NCI-H146 treated with DMSO at 0.1 percent for 48 hours (cell line): Measurements from ENCODE around the gene AKAP13.

Source experiments
- DNase-seq: peaks from one replicate; lab custom pipeline; 2025; ENCODE audit not compliant: unreplicated experiment; lab: John Stamatoyannopoulos, UW

Gene AKAP13

DNA sequence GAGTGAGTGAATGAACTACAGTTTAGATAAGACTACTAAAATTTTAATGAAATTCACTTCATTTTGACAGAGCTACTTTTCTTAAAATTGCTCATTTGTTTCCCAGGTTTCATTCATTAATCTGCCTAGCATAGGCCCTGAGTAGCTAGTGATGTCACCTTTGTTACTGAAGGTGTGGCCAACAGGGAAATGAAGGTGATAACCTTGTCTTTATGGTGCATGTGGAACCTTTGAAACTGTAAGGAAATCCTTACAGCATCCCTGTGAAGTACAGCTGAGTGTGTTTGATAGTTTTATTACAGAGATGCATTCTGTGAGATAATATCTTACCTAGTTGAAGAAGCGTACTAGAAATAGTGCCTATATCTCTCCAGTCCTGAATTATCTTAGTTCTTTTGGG lies 112.9 kb downstream of the AKAP13 start:
- DNase-seq = no peak

DNA sequence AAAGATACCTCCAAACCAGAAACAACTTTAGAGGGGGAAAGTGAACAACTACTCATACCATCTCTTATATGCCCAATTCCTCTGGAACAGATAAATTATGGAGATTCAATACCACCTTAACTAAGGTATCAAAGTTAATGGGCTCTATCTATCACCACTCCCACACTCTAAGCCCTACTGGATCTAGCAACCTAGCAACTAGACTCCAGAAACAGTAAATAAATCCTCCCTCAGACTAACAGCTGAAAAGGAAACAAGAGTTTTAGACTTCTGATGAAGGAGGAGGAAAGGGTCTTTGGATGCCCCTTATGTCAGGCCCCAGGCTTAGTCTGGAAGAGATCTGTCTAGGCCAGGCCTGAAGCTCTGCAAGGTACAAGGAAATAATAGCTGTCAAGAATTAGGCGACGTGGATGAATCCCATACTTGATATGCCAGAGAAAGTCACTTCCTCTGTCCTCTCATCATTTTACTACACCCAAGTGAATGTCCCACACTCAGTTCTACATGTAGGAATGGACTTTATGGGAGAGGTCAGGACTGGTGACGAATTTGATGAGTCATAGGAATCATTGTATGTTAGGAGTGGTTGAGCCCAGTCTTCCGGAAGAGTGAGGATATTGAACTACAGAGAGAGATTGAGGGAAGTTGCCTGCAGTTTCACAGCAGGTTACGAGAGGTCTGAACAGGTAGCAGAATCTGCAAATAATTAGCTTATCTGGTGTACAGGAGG lies 113.8 kb downstream of the AKAP13 start:
- DNase-seq = no peak

DNA sequence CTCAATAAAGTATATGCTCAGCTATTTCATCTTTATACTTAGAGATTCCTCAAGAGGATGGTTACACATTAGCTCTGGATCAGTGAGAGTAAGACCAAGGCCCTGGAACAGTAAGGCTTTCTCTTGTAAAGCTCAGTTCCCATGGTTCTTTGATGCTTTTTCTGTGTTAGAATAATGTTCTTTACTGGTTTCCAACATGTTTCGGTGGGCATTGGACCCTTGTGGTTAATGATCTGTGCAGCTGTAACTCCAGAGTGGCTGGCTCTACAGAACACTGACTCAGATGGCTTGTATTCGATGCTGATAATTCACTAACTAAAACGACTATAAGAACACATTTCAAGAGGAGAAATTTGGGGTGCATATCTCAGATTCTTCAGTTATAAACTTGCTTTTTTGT lies 114.7 kb downstream of the AKAP13 start:
- no peak for DNase-seq

DNA sequence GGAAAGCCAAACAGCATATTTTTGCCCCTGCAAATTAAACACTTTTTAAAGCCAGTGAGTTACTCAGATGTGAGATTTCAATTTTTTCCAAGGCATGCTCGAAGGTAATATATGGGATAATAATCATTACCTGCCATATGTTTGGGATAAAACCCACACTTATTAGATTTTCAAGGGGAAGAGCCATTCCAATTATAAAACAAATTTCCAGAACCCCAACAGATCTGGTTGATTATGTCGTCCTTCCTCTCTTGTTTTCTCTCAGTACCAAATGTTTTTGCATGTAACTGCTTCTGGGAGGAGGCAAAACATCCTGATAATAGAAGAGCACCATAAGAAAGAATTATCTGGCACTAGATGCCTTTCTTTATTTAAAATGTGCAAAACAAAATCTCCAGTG lies 115.1 kb downstream of the AKAP13 start:
- DNase-seq = no peak

DNA sequence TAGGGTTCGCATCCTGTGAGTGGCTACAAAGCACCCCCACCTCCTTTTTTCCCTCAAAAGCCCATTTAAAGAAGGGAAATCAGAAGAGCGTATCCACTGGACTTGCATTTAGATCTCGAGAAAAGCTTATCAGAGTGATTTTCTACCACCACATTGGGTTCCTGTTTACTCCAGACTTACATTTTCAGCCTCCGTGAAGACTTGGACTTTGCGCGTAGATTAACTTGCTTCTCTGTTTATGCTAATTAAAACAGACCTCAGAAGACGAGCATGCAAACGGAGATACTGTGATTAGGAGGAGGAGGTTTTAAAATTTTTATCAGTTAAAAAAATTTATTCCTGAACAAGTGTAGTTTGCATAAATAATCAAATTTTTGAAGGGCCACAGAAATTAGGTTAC lies 115.7 kb downstream of the AKAP13 start:
- DNase-seq = no peak

DNA sequence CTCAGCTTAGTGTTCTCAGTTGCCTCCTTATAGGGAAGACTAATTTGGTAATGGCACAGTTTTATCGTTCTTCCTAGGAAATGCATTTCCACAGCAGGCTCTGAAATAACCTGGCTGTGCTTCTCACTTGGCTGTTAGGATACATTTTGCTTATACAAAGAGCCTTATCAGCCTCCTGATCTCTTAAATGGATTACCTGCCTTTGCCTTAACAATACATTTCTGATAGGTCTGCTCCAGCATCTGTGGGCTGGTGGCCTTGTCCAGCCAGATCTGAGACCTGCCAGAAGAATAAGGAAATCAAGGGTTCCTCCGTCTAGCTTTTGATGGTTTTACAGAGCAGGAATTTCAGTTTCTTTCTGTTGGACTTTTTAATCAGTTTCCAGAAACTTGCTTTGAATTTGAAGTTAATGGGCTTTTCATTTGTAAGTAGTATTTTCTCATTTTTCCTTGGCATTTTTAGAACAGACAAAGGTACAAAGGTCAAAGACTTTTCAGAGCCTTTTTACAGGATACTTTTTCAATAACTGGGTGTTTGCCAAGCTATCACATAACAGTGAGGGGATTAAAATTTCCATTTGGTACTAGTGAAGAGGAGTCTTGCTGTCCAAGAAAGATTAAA lies 116.3 kb downstream of the AKAP13 start:
- peak; percentile 42 for DNase-seq

DNA sequence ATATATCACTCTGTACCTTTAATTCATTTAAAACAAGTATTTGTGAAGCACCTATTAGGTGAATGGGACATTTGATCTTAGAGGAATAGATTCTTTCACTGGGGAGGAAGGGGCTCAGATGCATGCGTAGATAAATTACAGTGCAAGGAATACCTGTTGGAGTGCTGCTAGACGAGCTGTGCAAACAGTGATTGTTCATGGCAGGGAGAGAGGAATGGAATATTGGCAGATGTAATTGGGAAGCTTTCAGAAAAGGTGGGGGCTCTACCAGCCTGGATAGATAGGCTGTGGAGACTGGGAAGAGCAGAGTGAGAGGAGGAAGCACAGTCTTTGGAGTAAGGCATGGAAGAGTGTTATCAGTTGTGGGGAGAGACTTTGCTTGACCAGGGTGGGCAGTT lies 116.8 kb downstream of the AKAP13 start:
- DNase-seq = peak; percentile 79

DNA sequence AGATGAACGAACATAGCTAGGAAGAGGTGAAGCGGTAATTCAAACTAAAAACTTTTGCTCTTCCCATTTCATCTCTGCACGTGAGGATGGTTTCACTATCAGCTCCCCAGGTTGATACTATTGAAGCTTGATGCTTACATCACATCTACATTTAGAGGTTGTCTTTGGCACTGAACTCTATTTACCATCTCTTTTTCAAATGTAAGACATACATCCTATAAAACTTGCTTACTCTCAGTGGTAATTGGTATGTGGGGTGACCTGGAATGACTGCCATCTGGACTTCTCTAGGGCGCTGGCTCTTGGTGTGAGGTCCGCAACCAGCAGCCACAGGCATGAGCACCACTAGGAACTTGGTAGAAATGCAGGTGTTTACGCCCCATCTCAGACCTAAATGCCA lies 118.1 kb downstream of the AKAP13 start:
- DNase-seq = no peak

DNA sequence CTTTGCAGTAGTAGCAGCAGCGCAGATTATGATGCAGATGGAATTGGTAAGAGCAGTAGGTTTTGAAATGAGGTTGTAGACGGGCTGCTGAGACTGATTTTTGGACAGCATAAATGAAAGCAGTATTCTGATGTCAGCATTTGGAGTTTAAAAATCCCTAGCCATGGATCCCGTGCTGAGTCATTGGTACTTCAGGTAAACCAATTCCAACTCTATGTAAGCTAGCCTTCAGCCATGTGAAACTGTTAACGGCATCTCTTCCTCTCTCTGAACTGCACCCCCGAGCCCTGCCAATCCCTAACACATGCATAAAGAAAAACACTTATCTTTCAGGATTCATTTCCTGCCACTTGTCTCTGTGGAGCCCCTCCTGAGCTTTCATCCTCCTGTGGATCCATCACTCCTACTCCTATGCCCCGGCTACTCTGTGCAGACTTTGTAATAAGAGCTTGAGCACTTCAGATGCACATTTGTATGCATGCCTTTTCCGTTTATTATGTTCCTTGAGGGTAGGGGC lies 119.0 kb downstream of the AKAP13 start:
- DNase-seq = no peak

DNA sequence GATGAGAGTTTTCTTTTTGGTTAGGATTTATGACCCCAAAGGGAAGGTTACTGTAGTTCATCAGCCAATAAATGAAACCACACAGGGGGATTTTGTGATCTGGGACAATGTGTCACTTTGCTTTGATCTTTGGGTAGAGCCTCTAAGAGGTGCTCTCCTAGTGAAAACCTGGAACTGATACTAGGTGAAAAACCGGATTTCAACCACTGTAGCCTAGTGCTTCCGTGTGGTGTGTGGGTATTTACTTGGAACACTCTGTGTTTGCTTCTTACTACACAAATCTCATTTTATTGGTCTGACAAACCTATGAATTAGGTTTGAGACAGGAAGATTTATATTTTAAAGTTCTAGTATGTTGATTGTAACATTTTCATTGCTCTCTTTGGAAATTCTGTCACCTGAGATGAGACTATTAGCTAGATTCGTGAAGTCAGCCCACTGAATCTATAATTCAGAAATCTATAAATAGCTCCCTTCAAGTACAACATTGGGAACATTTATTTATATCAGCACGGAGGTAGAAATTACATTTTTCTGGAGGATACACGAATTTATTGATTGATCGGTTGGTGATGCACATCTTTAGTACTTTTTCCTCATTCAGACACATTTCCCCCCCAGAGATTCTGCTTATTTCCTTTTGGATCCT lies 119.8 kb downstream of the AKAP13 start:
- DNase-seq = no peak

DNA sequence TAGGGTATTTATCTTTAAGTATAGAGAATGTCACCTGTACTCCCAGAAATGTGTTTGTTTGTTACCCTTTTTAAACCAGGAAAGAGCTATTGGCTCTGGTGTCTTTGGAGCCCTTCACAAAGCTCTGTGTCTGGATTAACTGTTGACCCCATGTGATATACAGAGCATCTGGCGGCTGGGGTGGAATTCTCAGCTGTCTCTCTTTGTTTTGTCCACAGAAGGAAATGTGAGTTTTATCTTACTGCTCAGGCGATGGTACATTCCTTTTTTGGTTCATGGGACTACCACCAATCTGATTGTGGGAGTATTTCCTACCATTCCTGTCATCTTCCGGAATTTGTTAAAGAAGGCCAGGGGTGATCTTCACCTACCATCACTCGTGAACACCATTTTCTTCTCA lies 120.3 kb downstream of the AKAP13 start:
- no peak for DNase-seq

DNA sequence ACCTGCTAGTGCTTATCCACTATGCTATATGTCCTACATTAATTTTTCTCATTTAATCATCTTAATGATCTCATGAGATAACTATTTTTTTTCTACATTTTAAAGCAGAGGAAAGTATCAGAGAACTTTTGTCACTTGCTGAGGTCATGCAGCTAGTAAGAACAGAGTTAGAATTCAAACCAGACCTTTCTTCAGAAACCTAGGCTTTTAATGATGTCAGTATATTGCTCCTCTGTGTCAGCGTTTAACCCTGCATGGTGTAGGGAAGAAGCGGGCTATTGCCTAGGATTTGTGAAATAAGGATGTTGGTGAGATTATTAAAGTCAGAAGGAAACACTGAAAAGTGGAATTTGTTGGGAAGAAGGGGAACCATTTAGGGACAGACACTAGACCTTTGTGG lies 121.2 kb downstream of the AKAP13 start:
- no peak for DNase-seq

DNA sequence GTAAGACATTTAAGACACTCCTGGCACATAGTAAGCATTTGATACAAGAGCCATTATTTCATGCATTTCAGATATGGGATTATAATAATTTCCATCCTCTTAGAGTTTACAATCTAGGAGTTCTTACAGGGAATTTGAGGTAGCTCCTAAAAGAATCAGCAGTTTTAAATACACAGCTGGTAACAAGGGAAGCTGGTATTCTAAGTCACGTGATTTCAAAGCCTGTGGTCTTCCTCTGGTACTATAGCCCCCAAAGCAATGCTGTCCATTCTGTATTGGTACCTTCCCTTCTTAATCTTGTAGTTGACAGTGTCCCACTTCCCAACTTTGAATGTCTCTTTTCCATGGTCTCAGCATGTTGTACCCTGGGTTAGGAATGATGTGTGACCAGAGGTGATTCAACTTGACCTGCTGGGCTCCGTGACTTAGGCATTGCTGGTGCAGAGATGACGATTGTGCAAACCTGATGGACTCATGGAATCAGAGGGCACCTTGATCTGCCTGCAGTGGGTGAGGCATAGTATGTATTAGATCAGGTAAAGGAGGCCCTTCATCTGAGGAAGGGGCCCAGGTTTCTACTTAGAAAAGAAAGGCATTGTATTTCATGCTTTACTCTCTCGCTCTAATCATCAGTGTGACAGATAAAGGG lies 122.9 kb downstream of the AKAP13 start:
- DNase-seq = no peak

DNA sequence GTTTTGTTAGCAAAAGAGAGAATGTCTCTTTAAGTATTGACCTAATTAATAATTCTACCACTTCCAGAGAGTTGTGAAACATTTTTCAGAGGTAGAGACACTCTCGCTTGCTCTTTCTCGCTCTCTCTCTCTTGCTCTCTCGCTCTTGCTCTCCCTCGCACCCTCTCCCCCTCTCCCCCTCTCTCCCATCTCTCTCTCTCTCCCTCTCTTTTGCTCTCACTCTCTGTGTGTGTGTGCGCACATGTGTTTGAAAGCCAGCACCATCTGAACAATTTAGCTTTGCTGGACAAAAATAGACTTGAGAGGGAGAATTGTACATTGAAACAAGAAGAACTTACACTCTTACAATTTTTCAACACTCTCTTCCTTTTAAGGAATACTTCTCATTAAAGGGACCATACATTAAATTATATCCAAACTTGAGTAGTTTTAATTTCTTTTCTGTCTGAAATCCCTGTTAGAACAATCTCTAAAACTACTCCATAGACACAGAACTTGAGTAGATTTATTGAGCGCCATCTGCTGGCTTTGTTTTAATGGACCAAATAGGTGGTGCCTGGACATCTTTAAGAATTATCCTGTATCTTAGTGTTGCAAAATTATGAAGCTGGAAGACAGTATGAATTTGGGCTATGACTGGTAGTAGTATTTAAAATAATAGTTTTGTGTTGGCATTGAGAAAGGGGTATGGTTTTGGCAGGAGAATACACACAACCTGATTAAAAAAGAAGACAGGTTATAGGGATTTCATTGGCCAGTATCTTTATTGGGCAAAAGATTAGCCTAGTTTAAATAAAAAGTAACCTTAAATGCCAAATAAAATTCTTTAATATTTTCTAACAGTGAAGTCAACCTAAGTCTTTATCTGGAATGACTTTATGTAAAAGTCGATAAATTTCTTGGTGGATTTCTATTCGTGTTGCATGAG lies 124.6 kb downstream of the AKAP13 start:
- peak; percentile 4 for DNase-seq

DNA sequence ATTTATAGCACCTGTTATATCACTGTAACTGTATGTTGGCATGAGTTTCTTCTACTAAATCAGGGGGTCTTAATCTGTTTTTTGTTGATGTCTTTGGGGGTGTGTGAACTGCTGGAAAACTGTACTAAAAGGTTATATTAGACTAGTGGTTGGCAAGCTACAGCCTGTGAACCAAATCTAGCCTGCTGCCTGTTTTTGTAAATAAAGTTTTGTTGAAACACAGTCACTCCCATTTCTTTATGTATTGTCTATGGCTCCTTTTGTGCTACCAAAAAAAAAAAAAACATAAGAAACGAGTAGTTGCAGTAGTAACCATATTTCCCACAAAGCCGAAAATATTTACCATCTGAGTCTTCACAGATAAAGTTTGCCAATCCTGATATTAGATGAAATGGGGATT lies 126.7 kb downstream of the AKAP13 start:
- no peak for DNase-seq

DNA sequence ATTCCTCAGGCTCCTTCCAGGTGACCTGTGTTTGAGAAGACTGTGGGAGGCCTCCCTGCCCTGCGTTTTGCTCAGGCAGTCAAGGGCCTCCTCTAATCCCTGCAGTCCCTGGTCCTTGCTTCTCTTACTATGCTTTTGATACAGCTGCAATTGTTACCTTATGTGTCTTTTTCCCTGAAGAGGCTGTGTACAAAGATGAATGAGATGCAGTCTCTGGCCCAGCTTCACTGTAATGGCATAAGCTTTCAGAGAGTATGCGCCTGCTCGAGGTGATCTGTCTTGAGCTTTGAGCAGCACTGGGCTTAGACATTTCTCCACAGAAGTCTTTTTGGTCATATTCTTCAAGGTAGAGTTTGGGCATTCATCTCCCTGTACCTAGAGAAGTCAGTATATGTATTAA lies 129.6 kb downstream of the AKAP13 start:
- DNase-seq = no peak

DNA sequence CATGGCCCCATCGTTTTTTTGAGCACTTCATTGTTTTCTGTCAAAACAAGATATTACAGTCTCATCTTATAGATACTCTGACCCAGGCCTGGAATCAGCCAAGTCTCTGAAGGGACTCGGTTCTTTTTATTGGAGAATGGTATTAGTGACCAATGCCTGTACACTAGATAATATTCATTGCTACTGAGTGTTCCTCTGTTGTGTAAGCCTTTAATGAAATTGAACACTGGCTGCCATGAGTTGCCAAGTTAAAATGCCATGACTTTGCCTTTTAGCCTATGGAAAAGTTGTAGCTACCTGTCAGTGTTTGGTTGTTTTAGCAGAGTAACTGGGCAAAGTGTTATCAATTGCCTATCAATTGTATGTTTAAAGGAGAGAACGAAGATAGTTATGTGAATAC lies 134.0 kb downstream of the AKAP13 start:
- DNase-seq = no peak

DNA sequence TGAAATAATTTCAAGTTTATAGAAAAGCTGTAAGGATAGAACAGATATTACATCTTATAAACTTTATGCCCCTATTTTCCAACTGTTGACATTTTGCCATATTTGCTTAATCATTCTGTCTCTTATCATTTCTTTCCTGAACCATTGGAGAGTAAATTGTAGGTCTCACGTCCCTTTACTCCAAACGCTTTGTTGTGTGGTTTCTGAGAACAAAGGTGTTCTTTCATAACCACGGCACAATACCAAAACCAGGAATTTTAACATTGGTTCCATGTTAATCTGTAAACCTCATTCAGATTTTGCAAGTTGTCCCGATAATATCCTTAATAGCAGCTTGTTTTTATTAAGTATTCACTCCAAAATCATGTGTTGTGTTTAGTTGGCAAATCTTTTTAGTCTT lies 134.8 kb downstream of the AKAP13 start:
- no peak for DNase-seq

DNA sequence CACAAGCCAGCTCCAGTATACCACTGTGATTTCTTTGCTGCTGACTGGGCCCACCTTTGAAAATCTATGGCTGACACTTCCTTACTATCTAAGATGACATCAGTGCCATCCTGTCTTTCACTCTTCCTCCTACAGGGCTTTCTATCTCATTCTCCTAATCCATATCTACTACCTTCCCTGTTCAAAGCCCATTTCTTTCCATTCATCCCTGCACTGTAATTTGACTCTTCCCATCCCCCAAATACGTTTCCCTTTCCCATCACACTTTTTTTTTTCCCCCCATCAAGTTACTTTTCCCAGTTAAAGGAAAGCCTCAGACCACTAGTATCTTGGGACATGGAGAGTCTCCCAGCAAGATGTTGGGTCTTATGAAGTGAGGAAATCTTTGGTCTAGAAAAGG lies 136.7 kb downstream of the AKAP13 start:
- DNase-seq = no peak

DNA sequence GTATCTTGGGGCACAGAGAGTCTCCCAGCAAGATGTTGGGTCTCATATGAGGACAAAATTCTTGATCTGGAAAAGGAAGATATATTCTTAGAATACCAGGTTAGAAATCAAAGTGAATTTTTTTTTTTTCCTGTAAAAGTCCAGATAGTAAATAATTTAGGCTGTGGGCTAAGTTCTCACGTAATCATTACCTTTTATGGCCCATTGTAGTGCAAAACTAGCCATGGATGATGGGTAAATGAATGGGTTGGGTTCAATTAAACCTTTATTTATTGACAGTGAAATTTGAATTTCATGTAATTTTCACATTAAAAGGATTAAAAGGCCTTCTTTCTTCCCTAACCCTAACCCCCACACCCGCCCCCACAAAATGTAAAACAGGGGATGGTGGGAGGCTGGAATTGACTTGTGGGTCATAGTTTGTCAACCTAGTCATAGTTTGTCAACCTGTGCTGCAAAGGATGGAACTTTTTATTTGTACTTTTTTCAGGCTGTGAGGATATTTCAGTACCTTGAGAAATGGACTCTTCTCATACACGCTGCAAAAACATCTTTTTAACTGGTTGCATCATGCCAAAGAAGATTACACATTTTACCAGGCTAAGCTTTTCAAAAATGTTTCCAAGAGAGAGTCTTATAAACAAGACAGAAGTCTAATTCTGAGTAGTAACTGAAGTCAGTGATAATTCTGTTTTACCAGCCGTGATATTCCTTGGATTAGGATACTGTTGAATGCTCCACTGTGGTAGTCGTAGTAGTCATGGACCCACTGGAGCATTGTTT lies 138.8 kb downstream of the AKAP13 start:
- DNase-seq = no peak
